GM12892 (cell line): ENCODE data around the gene SLC38A3.

Experiments used
- POLR2A ChIP-seq: IDR thresholded peaks from 2 replicates; pipeline ENCODE4 v1.6.1; 2011; ENCODE audit warnings: low read depth, low read length, control low read depth
- POLR2AphosphoS5 ChIP-seq: IDR thresholded peaks from 2 replicates; pipeline ENCODE4 v1.6.1; 2011; ENCODE audit warnings: low read depth, low read length, control low read depth
- TAF1 ChIP-seq: IDR thresholded peaks from 2 replicates; pipeline ENCODE4 v1.6.1; 2011; ENCODE audit warnings: low read depth, mild to moderate bottlenecking, control low read depth, low read length, borderline replicate concordance

DNA sequence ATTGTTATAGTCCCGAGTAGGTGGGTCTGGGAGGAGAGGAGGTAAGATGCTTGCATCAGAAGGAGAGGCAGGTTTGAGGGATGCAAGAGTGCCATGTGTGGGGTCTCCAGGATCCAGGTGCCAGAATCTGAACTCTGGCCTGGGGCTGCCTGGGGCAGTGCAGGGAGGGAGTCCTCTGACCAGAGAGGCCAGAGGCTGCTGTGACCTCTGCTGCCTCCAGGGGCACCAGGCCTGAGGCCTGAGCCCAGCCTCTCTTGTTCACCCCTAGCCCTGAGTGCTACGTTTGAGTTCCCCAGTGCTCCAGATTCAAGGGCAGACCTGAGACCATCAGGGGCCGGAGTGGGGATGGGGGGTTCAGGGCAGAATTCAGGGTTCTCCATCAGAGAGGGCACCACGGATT lies 7.4 kb downstream of the SLC38A3 start:
- no peak for TF ChIP-seq POLR2AphosphoS5
- no peak for TF ChIP-seq POLR2A
- TF ChIP-seq TAF1: no peak
